Measurements from ENCODE around the gene ST3GAL5. TPM values are rescaled to one million over a fixed set of nuclear protein-coding genes. Genes with fewer than 3 reads are reported as not detected.

ST3GAL5 gene
- total and polyA plus RNA-seq, 2 donors (not counting 1 experiment from before 2014, with no cell fraction given): 42.6 to 94.3 TPM

- TF ChIP-seq CTCF (IDR thresholded peaks at IDR 0.05): no peak
- Histone ChIP-seq H3K4me1 (ENCODE audit: control insufficient read depth in 2 of 2, insufficient read depth in 2 of 2, low read length in 2 of 2) (peaks cover 28 to 33% of the 10 kb centered on the region in 2 donors), H3K79me2 (ENCODE audit: control insufficient read depth, insufficient read depth, low read length) (peaks cover 100% of the 10 kb centered on the region), H3K27ac (ENCODE audit: low read length in 2 of 2) (peak overlapping the region in 1 of 2 donors; percentile 29), H3K4me2 (replicated peaks; ENCODE audit: low read depth, low read length, poor library complexity, severe bottlenecking) (peak overlapping the region; percentile 23), H2AFZ (ENCODE audit: insufficient read depth, low read depth, low read length, poor library complexity, severe bottlenecking) (no peak overlapping the region), H3K4me3 (ENCODE audit: control extremely low read depth in 1 of 5, extremely low read depth in 1 of 5, insufficient read depth in 1 of 5, low read depth in 2 of 5, low read length in 4 of 5) (no peak overlapping the region), H3K9ac (ENCODE audit: low read length) (no peak overlapping the region), H4K20me1 (ENCODE audit: control insufficient read depth, insufficient read depth, low read length, poor library complexity, severe bottlenecking) (peaks cover 49% of the 10 kb centered on the region), H3K9me3 (ENCODE audit: control extremely low read depth in 1 of 3, control insufficient read depth in 2 of 3, insufficient read depth in 1 of 3, low read length in 2 of 3) (no peaks in the 10 kb centered on the region), H3K27me3 (replicated peaks in 1 of 4; ENCODE audit: control extremely low read depth in 1 of 4, control insufficient read depth in 3 of 4, insufficient read depth in 4 of 4, low read length in 3 of 4) (no peaks in the 10 kb centered on the region), H3K36me3 (replicated peaks in 1 of 2; ENCODE audit: control extremely low read depth in 1 of 2, control insufficient read depth in 1 of 2, extremely low read depth in 1 of 2, insufficient read depth in 2 of 2, low read length in 1 of 2) (peaks cover 2 to 22% of the 10 kb centered on the region in 2 experiments)
- no peak for DNase-seq
- no peak for ATAC-seq (ENCODE audit: low read depth)
- ChIA-PET POLR2A (interaction anchor here (0.7 kb wide), 1 partner anchor 12 kb away, joined by 4 read pairs; no protein-coding TSS in a partner anchor), CTCF (interaction anchor here (0.6 to 3.3 kb wide), 4 partner anchors 11 to 205 kb away, joined by 3 to 8 read pairs (median 4); no protein-coding TSS in a partner anchor)
- no peaks in the 10 kb centered on the region for H3K27me3 Mint-ChIP-seq
- intact Hi-C loops (cut with micrococcal nuclease): no loop called here
- WGBS (ENCODE audit: insufficient coverage): 28% methylated on average over 4 of the region's 8 CpGs
- no peaks in the 10 kb centered on the region for H3K9me3 Mint-ChIP-seq (ENCODE audit: insufficient read depth)
- H3K4me1 Mint-ChIP-seq: peaks cover 71% of the 10 kb centered on the region
- H3K4me3 Mint-ChIP-seq: peak overlapping the region; percentile 18
- H3K27ac Mint-ChIP-seq: peak overlapping the region; percentile 47
These were observed 13.3 kb downstream of the ST3GAL5 start for GRCh38 chr2:85875350-85876050.

DNA sequence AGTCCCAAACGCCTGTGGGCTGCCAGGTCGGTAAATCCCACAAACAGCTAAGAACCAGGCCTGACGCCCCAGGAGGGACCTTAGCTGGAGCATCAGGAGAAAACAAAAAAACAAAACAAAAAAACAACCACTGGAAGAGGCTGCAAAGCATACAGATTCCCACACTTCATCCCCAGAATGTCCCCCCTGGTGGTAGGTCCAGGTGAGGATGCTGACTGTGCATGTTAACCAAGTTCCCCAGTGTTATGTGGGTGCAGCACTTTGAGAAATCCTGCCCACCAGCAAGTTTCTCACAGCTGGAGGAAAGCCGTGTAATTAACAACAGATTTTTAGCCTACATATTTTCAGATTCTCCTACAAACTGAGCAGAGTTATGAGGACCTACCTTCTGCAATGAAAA, 15.1 kb downstream of the ST3GAL5 start:
- no peaks in the 10 kb centered on the region for H3K27me3 Mint-ChIP-seq

More for the DNA sequence above, 15.1 kb downstream of the ST3GAL5 start:
- Mint-ChIP-seq H3K27ac (peak overlapping the region; percentile 60), H3K4me1 (peaks cover 64% of the 10 kb centered on the region), H3K4me3 (no peak overlapping the region), H3K9me3 (ENCODE audit: insufficient read depth) (no peaks in the 10 kb centered on the region)
- Histone ChIP-seq H2AFZ (ENCODE audit: insufficient read depth, low read depth, low read length, poor library complexity, severe bottlenecking) (no peak overlapping the region), H3K9me3 (ENCODE audit: control extremely low read depth in 1 of 3, control insufficient read depth in 2 of 3, insufficient read depth in 1 of 3, low read length in 2 of 3) (no peaks in the 10 kb centered on the region), H3K36me3 (replicated peaks in 1 of 2; ENCODE audit: control extremely low read depth in 1 of 2, control insufficient read depth in 1 of 2, extremely low read depth in 1 of 2, insufficient read depth in 2 of 2, low read length in 1 of 2) (peaks cover 2 to 29% of the 10 kb centered on the region in 2 experiments), H3K4me3 (ENCODE audit: control extremely low read depth in 1 of 5, extremely low read depth in 1 of 5, insufficient read depth in 1 of 5, low read depth in 2 of 5, low read length in 4 of 5) (no peak overlapping the region), H3K4me2 (replicated peaks; ENCODE audit: low read depth, low read length, poor library complexity, severe bottlenecking) (no peak overlapping the region), H3K27me3 (replicated peaks in 1 of 4; ENCODE audit: control extremely low read depth in 1 of 4, control insufficient read depth in 3 of 4, insufficient read depth in 4 of 4, low read length in 3 of 4) (no peaks in the 10 kb centered on the region), H3K79me2 (ENCODE audit: control insufficient read depth, insufficient read depth, low read length) (peaks cover 100% of the 10 kb centered on the region), H3K27ac (ENCODE audit: low read length in 2 of 2) (no peak overlapping the region), H3K4me1 (ENCODE audit: control insufficient read depth in 2 of 2, insufficient read depth in 2 of 2, low read length in 2 of 2) (peaks cover 13 to 15% of the 10 kb centered on the region in 2 donors), H4K20me1 (ENCODE audit: control insufficient read depth, insufficient read depth, low read length, poor library complexity, severe bottlenecking) (peaks cover 42% of the 10 kb centered on the region), H3K9ac (ENCODE audit: low read length) (no peak overlapping the region)
- ChIA-PET POLR2A (no interaction called here), CTCF (interaction anchor here (0.7 to 3.3 kb wide), 4 partner anchors 13 to 162 kb away, joined by 3 to 8 read pairs (median 6); partner anchors contain the start of gene ST3GAL5)
- TF ChIP-seq CTCF (IDR thresholded peaks at IDR 0.05) (peak; percentile 40), EZH2 (IDR thresholded peaks at IDR 0.05; ENCODE audit: borderline replicate concordance, insufficient read depth, low read depth, low read length, poor library complexity, severe bottlenecking) (no peak)
- intact Hi-C loops (cut with micrococcal nuclease): no loop called here
- ATAC-seq (ENCODE audit: low read depth): no peak
- DNase-seq: no peak
- 100% methylated on average over 3 of the region's 4 CpGs for WGBS (ENCODE audit: insufficient coverage)

Data from B cell (primary cell).